ENCODE results near the gene JKAMP. TPM values are rescaled to one million over a fixed set of nuclear protein-coding genes. Genes with fewer than 3 reads are reported as not detected.
"Not testable (repeated sequence)": the region's sequence is repeated elsewhere in the genome, so short reads cannot be mapped to it uniquely, and the experiment has no call there.

JKAMP gene
- total and polyA plus RNA-seq, 2 donors (not counting 3 experiments of a cell fraction or from before 2014, with no cell fraction given) = 30.8 to 160 TPM

GRCh38 chr14:59448673-59449072, 35.6 kb upstream of the JKAMP start:
- dilution Hi-C loops (cut with MboI; ENCODE audit: extremely low pct_ligation_motif_present, low sequenced_read_pairs); H3K9ac ChIP-seq (replicated peaks; ENCODE audit: extremely low read depth, insufficient read depth, low read length); H3K4me2 ChIP-seq (ENCODE audit: insufficient read depth, low read length); H3K4me3 ChIP-seq (replicated peaks in 1 of 3; ENCODE audit: insufficient read depth in 1 of 3, low read depth in 1 of 3, low read length in 3 of 3); H3K27ac ChIP-seq (ENCODE audit: insufficient read depth, low read depth, low read length); intact Hi-C loops (cut with micrococcal nuclease); DNase-seq (ENCODE audit: low read depth, low spot score); H3K36me3 ChIP-seq (ENCODE audit: control insufficient read depth in 2 of 2, extremely low read depth in 1 of 2, insufficient read depth in 2 of 2, low read length in 2 of 2); H2AFZ ChIP-seq (ENCODE audit: low read depth, low read length); H3K79me2 ChIP-seq (ENCODE audit: control insufficient read depth, insufficient read depth, low read length); H4K20me1 ChIP-seq (replicated peaks; ENCODE audit: control insufficient read depth, extremely low read depth, insufficient read depth, low read length); POLR2A ChIA-PET; H3K9me1 ChIP-seq (replicated peaks; ENCODE audit: control insufficient read depth, extremely low read depth, insufficient read depth, low read length); BruUV-seq (replicated peaks); H3K27me3 ChIP-seq (ENCODE audit: control insufficient read depth in 2 of 2, insufficient read depth in 2 of 2, low read length in 2 of 2); H3K4me1 ChIP-seq (ENCODE audit: control insufficient read depth, extremely low read depth, insufficient read depth, low read length); FAIRE-seq; H3K9me3 ChIP-seq (replicated peaks; ENCODE audit: control insufficient read depth, insufficient read depth, low read length); CTCF ChIA-PET: not testable (repeated sequence)

DNA sequence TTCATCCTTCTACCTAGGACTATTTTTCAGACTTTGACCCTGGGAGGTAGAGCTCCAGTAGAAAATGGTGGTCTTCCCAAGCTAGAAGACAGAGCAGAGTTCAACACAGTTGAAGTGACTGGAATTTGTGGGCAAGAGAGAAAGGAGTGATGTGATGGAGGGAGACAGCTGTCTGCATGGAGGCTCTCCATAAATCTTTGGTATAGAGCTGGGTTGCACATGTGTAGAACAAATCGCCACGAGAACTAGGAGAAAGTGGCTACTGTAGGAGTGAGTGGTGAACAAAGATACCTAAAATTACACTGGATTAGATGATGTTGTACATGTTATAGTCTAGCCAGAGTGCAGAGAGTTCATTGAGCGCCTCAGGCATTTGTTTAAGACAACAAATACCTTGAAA, 33.6 kb upstream of the JKAMP start:
- Histone ChIP-seq H3K4me2 (ENCODE audit: insufficient read depth, low read length) (no peak overlapping the region), H3K27ac (ENCODE audit: insufficient read depth, low read depth, low read length) (no peak overlapping the region), H3K27me3 (ENCODE audit: control insufficient read depth in 2 of 2, insufficient read depth in 2 of 2, low read length in 2 of 2) (no peaks in the 10 kb centered on the region), H3K4me1 (ENCODE audit: control insufficient read depth, extremely low read depth, insufficient read depth, low read length) (peaks cover 4% of the 10 kb centered on the region), H3K79me2 (ENCODE audit: control insufficient read depth, insufficient read depth, low read length) (no peaks in the 10 kb centered on the region), H3K9ac (replicated peaks; ENCODE audit: extremely low read depth, insufficient read depth, low read length) (no peak overlapping the region), H3K9me3 (replicated peaks; ENCODE audit: control insufficient read depth, insufficient read depth, low read length) (no peaks in the 10 kb centered on the region), H3K4me3 (replicated peaks in 1 of 3; ENCODE audit: insufficient read depth in 1 of 3, low read depth in 1 of 3, low read length in 3 of 3) (no peak overlapping the region), H3K9me1 (replicated peaks; ENCODE audit: control insufficient read depth, extremely low read depth, insufficient read depth, low read length) (no peaks in the 10 kb centered on the region), H4K20me1 (replicated peaks; ENCODE audit: control insufficient read depth, extremely low read depth, insufficient read depth, low read length) (no peaks in the 10 kb centered on the region), H2AFZ (ENCODE audit: low read depth, low read length) (no peak overlapping the region), H3K36me3 (ENCODE audit: control insufficient read depth in 2 of 2, extremely low read depth in 1 of 2, insufficient read depth in 2 of 2, low read length in 2 of 2) (no peaks in the 10 kb centered on the region)
- TF ChIP-seq CTCF (IDR thresholded peaks at IDR 0.05; ENCODE audit: extremely low read depth in 1 of 2, insufficient read depth in 1 of 2, low read depth in 1 of 2, low read length in 2 of 2) (no peak), POLR2AphosphoS5 (IDR thresholded peaks at IDR 0.05; ENCODE audit: insufficient read depth, low read depth, low read length) (no peak), MYC (IDR thresholded peaks at IDR 0.05; ENCODE audit: low read depth, low read length) (no peak), MAX (IDR thresholded peaks at IDR 0.05; ENCODE audit: insufficient read depth, insufficient read length) (no peak), FOS (IDR thresholded peaks at IDR 0.05; ENCODE audit: borderline replicate concordance, insufficient read depth, low read length) (no peak), GATA2 (IDR thresholded peaks at IDR 0.05; ENCODE audit: insufficient read depth, insufficient read length, low read depth, low read length) (no peak), JUN (IDR thresholded peaks at IDR 0.05; ENCODE audit: borderline replicate concordance, insufficient read depth, insufficient read length, low read depth) (no peak), EZH2 (IDR thresholded peaks at IDR 0.05; ENCODE audit: borderline replicate concordance, low read depth, low read length, severe bottlenecking) (no peak), POLR2A (IDR thresholded peaks at IDR 0.05; ENCODE audit: low read depth, low read length) (no peak)
- no TSS peak for BruUV-seq (replicated peaks)
- intact Hi-C loops (cut with micrococcal nuclease) (no loop called here), dilution Hi-C loops (cut with MboI; ENCODE audit: extremely low pct_ligation_motif_present, low sequenced_read_pairs) (no loop called here)
- ChIA-PET POLR2A (no interaction called here), CTCF (interaction anchor here (0.8 to 1.5 kb wide), 3 partner anchors 22 to 447 kb away, joined by 3 to 4 read pairs (median 3); no protein-coding TSS in a partner anchor)
- FAIRE-seq (no peak), DNase-seq (ENCODE audit: low read depth, low spot score) (no peak)

Data from endothelial cell of umbilical vein (primary cell).